A673 (cell line): ENCODE results near the gene CCDC148. TPM values are rescaled to one million over a fixed set of nuclear protein-coding genes. Genes with fewer than 3 reads are reported as not detected.

Experiments
- BruUV-seq: library from RNA; stranded (reverse); fragments of 400-500 nt; replicated peaks from 2 replicates; lab custom pipeline; 2021; lab: Mats Ljungman, UMichigan
- CTCF ChIA-PET: fragments of 300-600 bp; sonication (Branson Sonifier 250); formaldehyde crosslinking; loops from one replicate; lab custom pipeline; 2022; ENCODE audit warnings: antibody characterized with exemption; lab: Charles Lee
- POLR2A ChIA-PET: fragments of 300-600 bp; sonication (Branson Sonifier 250); formaldehyde crosslinking; loops from one replicate; lab custom pipeline; 2022; ENCODE audit warnings: antibody characterized with exemption; ENCODE audit not compliant: low non-redundant PET; lab: Charles Lee
- DNase-seq: peaks from one replicate; pipeline ENCODE4 v3.0.0-alpha.2; 2015; ENCODE audit warnings: low spot score
- H3K27ac ChIP-seq: fragments of 200-600 bp; sonication (generic); 2 replicates; pipeline ENCODE4 v1.5.1; 2016; ENCODE audit warnings: mixed run types, low read depth, mild to moderate bottlenecking, mixed read lengths, antibody characterized with exemption, low read length; ENCODE audit not compliant: poor library complexity, severe bottlenecking
- H3K27me3 ChIP-seq: fragments of 200-600 bp; sonication (generic); replicated peaks from 2 replicates; pipeline ENCODE4 v1.6.1; 2017; ENCODE audit warnings: mixed run types, low read depth, mild to moderate bottlenecking, mixed read lengths, antibody characterized with exemption, low read length; ENCODE audit not compliant: insufficient read depth, poor library complexity
- H3K36me3 ChIP-seq: fragments of 200-600 bp; sonication (generic); 2 replicates; pipeline ENCODE4 v1.6.1; 2016; ENCODE audit warnings: mixed run types, mild to moderate bottlenecking, mixed read lengths, antibody characterized with exemption, low read length; ENCODE audit not compliant: insufficient read depth, poor library complexity, severe bottlenecking
- H3K4me1 ChIP-seq: fragments of 200-600 bp; sonication (generic); 2 replicates; pipeline ENCODE4 v1.6.1; 2017; ENCODE audit warnings: mixed run types, mild to moderate bottlenecking, mixed read lengths, antibody characterized with exemption, low read length; ENCODE audit not compliant: insufficient read depth, poor library complexity, severe bottlenecking
- H3K4me3 ChIP-seq: fragments of 200-600 bp; sonication (generic); 2 replicates; pipeline ENCODE4 v1.5.1; 2016; ENCODE audit warnings: low read depth, mixed run types, mild to moderate bottlenecking, mixed read lengths, low read length; ENCODE audit not compliant: poor library complexity, severe bottlenecking
- H3K9me3 ChIP-seq: fragments of 200-600 bp; sonication (generic); 2 replicates; pipeline ENCODE4 v1.6.1; 2016; ENCODE audit warnings: mixed run types, low read depth, mild to moderate bottlenecking, mixed read lengths, antibody characterized with exemption, low read length; ENCODE audit not compliant: poor library complexity, severe bottlenecking
- EZH2 ChIP-seq: fragments of 200-600 bp; sonication (generic); IDR thresholded peaks from 2 replicates; pipeline ENCODE4 v1.6.1; 2017; ENCODE audit warnings: borderline replicate concordance, low read depth, mild to moderate bottlenecking, mixed read lengths, antibody characterized with exemption, low read length; ENCODE audit not compliant: poor library complexity, severe bottlenecking
- intact Hi-C: fragments of 100-400 bp; cut with micrococcal nuclease; formaldehyde crosslinking; loops from one replicate; pipeline ENCODE4 v1.10.0; 2022; ENCODE audit not compliant: unreplicated experiment
- total RNA-seq: library from RNA; stranded (reverse); gene quantifications from 2 replicates; pipeline ENCODE4 v1.2.3, GENCODE V29; 2021
- TF ChIP-seq, protein P1 (sequence below): fragments of 300-800, 200-600 bp; sonication (generic); conservative IDR thresholded peaks from 2 replicates; pipeline ENCODE4 v1.5.1; 2017; ENCODE audit warnings: low read depth, mild to moderate bottlenecking, antibody characterized with exemption, low read length, moderate library complexity, mixed read lengths

CCDC148 gene
- total RNA-seq, 1 experiment from 2014 or later, result 0.90 TPM

DNA sequence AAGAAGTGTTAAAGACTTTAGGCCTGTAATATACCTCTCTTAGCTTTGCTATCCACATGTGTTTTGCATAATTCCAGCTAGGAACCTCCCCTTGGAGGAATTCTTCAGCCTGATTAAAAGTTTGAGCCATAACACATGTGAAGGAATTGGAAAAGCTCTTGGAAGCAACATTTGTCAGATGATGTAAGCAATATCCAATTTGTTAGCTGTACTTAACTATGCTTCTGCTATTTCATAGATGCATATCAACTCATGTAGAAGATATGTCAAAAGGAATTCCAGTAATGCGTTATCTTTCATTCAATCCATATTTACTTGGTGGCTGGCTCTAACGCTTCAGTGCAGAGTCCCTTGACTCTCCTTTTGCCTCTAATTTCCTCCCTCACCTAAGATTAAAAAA lies 46.4 kb upstream of the CCDC148 start:
- TF ChIP-seq, protein P1, sequence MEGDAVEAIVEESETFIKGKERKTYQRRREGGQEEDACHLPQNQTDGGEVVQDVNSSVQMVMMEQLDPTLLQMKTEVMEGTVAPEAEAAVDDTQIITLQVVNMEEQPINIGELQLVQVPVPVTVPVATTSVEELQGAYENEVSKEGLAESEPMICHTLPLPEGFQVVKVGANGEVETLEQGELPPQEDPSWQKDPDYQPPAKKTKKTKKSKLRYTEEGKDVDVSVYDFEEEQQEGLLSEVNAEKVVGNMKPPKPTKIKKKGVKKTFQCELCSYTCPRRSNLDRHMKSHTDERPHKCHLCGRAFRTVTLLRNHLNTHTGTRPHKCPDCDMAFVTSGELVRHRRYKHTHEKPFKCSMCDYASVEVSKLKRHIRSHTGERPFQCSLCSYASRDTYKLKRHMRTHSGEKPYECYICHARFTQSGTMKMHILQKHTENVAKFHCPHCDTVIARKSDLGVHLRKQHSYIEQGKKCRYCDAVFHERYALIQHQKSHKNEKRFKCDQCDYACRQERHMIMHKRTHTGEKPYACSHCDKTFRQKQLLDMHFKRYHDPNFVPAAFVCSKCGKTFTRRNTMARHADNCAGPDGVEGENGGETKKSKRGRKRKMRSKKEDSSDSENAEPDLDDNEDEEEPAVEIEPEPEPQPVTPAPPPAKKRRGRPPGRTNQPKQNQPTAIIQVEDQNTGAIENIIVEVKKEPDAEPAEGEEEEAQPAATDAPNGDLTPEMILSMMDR, result no peak
- TF ChIP-seq EZH2, result no peak
- Histone ChIP-seq H3K27ac (no peak overlapping the region), H3K4me3 (no peak overlapping the region), H3K4me1 (peaks cover 20% of the 10 kb centered on the region), H3K9me3 (no peaks in the 10 kb centered on the region), H3K27me3 (no peaks in the 10 kb centered on the region), H3K36me3 (no peaks in the 10 kb centered on the region)
- intact Hi-C loops, result no loop called here
- no TSS peak for BruUV-seq
- ChIA-PET CTCF (no interaction called here), POLR2A (no interaction called here)
- DNase-seq, result peak; percentile 25

DNA sequence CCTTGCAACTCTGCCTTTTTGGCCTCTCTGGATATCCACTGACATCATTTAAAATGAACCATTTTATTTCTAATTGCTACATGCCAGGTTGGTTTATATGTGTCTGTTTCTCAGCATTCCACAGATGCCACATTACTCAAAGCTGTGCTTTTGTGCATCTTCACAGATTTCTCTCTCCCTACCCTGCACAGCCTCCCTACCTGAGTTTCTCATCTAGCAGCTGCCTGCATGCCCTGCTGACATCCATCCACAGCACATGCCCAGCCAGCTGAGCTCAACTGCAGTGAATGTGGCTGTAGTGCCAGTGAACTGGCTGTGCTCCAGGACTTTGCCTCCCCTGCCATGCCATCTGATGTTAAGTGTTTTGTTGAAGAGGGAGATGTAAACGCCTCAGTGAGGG lies 44.7 kb upstream of the CCDC148 start:
- Histone ChIP-seq H3K9me3 (no peaks in the 10 kb centered on the region), H3K4me1 (peaks cover 21% of the 10 kb centered on the region), H3K4me3 (no peak overlapping the region), H3K27ac (no peak overlapping the region), H3K36me3 (no peaks in the 10 kb centered on the region), H3K27me3 (no peaks in the 10 kb centered on the region)
- no peak for TF ChIP-seq EZH2
- TF ChIP-seq, protein P1, result no peak
- CTCF ChIA-PET, result no interaction called here
- BruUV-seq, result no TSS peak
- no peak for DNase-seq
- POLR2A ChIA-PET, result no interaction called here
- intact Hi-C loops, result no loop called here

DNA sequence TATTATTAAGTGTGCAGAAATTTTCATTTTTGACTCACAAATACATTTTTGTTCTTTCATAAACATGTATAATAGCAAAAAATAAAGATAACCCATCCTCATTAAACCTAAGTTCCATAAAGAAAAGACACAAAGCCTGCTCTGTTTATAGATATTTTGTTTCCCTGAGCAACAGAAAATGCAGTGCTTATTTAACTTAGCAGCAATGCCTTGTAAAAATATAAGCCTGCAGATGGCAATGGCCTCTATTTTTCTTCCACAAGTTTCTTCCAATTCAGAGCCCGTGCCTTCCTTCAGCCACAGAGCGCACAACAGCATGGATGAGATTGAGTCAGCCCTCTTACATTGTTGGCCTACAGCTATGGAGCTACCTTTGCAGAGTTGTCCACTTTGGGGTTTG lies 43.8 kb upstream of the CCDC148 start:
- intact Hi-C loops, result no loop called here
- DNase-seq, result no peak
- BruUV-seq, result no TSS peak
- peaks cover 14% of the 10 kb centered on the region for H3K4me1 ChIP-seq
- CTCF ChIA-PET, result no interaction called here
- no peak for TF ChIP-seq EZH2
- TF ChIP-seq, protein P1, result no peak
- no peak overlapping the region for H3K27ac ChIP-seq
- POLR2A ChIA-PET, result interaction anchor here (0.5 kb wide), 1 partner anchor 11 kb away, joined by 3 read pairs; no protein-coding TSS in a partner anchor
- no peak overlapping the region for H3K4me3 ChIP-seq
- H3K9me3 ChIP-seq, result no peaks in the 10 kb centered on the region
- H3K27me3 ChIP-seq, result no peaks in the 10 kb centered on the region
- H3K36me3 ChIP-seq, result no peaks in the 10 kb centered on the region
